Bronchial epithelial cell (primary cell): ENCODE measurements around the gene AOPEP. TPM values are rescaled to one million over a fixed set of nuclear protein-coding genes. Genes with fewer than 3 reads are reported as not detected.
A peak's percentile ranks its signal among the peaks of the same experiment; 100 is the strongest.

ENCODE experiments used
- DNase-seq: peaks from one replicate; pipeline ENCODE4 v3.0.0-alpha.2; 2010; ENCODE audit warnings: low read depth
- FAIRE-seq: peaks from 2 replicates; lab custom pipeline; 2011; peaks lifted over from hg19 to GRCh38; lab: Jason Lieb, UNC
- H3K27me3 ChIP-seq: 2 replicates; pipeline ENCODE4 v1.5.1; 2011; ENCODE audit warnings: low read length; ENCODE audit not compliant: control insufficient read depth, insufficient read depth
- H3K36me3 ChIP-seq: 2 replicates; pipeline ENCODE4 v1.5.1; 2011; ENCODE audit warnings: low read length; ENCODE audit not compliant: control insufficient read depth, insufficient read depth
- H3K4me3 ChIP-seq: 2 replicates; pipeline ENCODE4 v1.5.1; 2011; ENCODE audit warnings: mild to moderate bottlenecking, low read depth, low read length, control low read depth
- CTCF ChIP-seq: IDR thresholded peaks from 2 replicates; pipeline ENCODE4 v1.5.1; 2011; ENCODE audit warnings: mild to moderate bottlenecking, moderate library complexity, low read length, control low read depth, inconsistent platforms; ENCODE audit not compliant: insufficient read depth, severe bottlenecking
- total RNA-seq: library from RNA; depleted of rRNA; stranded (reverse); fragments of >200 nt; gene quantifications from 2 replicates; pipeline ENCODE4 v1.2.1, GENCODE V29; 2014

Gene AOPEP
- total RNA-seq, 1 donor from 2014 or later = 91.1 TPM

GRCh38 chr9:95067897-95068296, 341.4 kb downstream of the AOPEP start:
- Histone ChIP-seq H3K36me3 (peaks cover 38% of the 10 kb centered on the region), H3K4me3 (no peak overlapping the region), H3K27me3 (no peaks in the 10 kb centered on the region)
- DNase-seq = peak; percentile 54
- TF ChIP-seq CTCF = no peak
- no peak for FAIRE-seq

GRCh38 chr9:95070549-95071021, 344.1 kb downstream of the AOPEP start:
- no peak for TF ChIP-seq CTCF
- Histone ChIP-seq H3K36me3 (peaks cover 34% of the 10 kb centered on the region), H3K27me3 (no peaks in the 10 kb centered on the region), H3K4me3 (no peak overlapping the region)
- FAIRE-seq (peak; percentile 73), DNase-seq (no peak)

DNA sequence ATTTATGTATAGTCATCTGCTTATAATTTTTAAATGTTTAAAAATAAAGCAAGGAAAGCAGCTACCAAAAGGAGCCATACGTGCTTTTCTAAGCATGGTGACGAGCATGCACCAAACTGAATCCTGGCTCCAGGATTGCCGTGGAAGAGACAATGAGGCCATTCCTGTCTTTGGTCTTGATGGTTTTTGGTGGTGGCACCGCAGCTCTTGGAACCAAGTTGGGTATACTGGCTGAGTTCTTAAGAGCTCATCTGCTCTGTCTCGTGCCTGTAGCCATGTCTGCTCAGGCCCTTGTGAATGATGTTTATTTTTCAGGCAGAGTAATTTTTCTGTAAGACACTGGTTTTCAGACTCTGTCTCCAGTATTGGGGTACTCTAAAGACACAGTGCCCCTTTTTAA, 345.0 kb downstream of the AOPEP start:
- no peak for TF ChIP-seq CTCF
- no peaks in the 10 kb centered on the region for H3K27me3 ChIP-seq
- DNase-seq (no peak), FAIRE-seq (peak; percentile 72)
- peaks cover 39% of the 10 kb centered on the region for H3K36me3 ChIP-seq
- H3K4me3 ChIP-seq = no peak overlapping the region

GRCh38 chr9:95071925-95072324, 345.4 kb downstream of the AOPEP start:
- peaks cover 39% of the 10 kb centered on the region for H3K36me3 ChIP-seq

DNA sequence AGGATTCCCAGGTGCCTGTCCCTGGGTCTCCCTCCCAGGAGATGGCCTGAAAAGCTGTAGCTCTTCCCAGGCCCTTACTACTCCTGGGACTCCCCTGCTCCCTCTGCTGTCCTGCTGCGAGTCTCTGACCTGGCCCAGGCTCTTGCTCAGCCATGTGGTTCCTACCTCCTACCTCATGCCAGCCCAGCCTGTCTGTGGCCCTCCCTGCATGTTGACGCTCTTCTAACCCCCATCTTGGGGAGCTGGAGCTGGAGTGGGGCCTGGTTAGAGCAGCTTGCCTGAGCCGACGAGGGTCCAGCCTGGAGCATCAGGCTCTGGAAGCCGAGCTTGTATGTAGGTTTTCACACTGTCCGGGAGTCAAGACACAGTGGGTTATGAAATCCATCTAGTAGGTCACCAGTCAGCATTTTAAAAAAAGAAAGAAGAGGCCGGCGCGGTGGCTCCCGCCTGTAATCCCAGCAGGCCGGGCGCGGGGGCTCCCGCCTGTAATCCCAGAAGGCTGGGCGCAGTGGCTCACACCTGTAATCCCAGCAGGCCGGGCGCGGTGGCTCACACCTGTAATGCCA, 346.6 kb downstream of the AOPEP start:
- DNase-seq (no peak), FAIRE-seq (no peak)
- no peak overlapping the region for H3K4me3 ChIP-seq
- TF ChIP-seq CTCF = peak; percentile 30
- no peaks in the 10 kb centered on the region for H3K27me3 ChIP-seq
- H3K36me3 ChIP-seq = peaks cover 45% of the 10 kb centered on the region

More at GRCh38 chr9:95071925-95072324, 345.4 kb downstream of the AOPEP start:
- Histone ChIP-seq H3K4me3 (no peak overlapping the region), H3K27me3 (no peaks in the 10 kb centered on the region)
- no peak for TF ChIP-seq CTCF
- DNase-seq (no peak), FAIRE-seq (no peak)

GRCh38 chr9:95073918-95074317, 347.4 kb downstream of the AOPEP start:
- DNase-seq = no peak
- Histone ChIP-seq H3K27me3 (no peaks in the 10 kb centered on the region), H3K36me3 (peaks cover 50% of the 10 kb centered on the region), H3K4me3 (no peak overlapping the region)
- no peak for FAIRE-seq
- no peak for TF ChIP-seq CTCF
